ENCODE results near the gene ITGA2. TPM values are rescaled to one million over a fixed set of nuclear protein-coding genes. Genes with fewer than 3 reads are reported as not detected.
"Not testable (repeated sequence)": the region's sequence is repeated elsewhere in the genome, so short reads cannot be mapped to it uniquely, and the experiment has no call there.

Gene ITGA2
- total and polyA plus RNA-seq, 2 experiments from 2014 or later, result 2.5 to 10.2 TPM

DNA sequence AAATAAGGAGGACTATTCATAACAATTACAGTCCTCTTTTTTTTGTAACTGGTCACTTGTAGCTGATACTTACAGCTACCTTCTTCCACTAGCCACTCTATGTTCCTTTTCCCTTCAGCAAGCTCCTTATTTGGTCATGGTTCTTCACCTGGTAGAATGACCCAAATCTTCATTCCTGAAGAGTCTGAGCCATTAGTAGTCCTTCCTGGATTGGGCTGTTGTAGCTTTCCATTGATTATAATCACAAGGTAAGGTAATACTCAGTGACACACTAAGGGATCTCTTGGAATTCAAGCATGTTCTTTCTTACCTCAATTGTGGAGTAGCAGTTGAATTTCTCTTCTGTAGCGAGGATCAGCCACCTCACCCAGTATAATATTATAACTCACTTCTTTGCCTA, 25.5 kb upstream of the ITGA2 start:
- Histone ChIP-seq H3K27ac (no peak overlapping the region), H3K4me1 (ENCODE audit: insufficient read depth) (no peaks in the 10 kb centered on the region), H4K20me1 (ENCODE audit: insufficient read depth, poor library complexity, severe bottlenecking) (no peaks in the 10 kb centered on the region), H3K9me3 (ENCODE audit: low read depth) (no peaks in the 10 kb centered on the region), H3K27me3 (no peaks in the 10 kb centered on the region), H3K79me2 (no peaks in the 10 kb centered on the region), H3K36me3 (replicated peaks; ENCODE audit: insufficient read depth, low read depth) (no peaks in the 10 kb centered on the region), H3K4me3 (no peak overlapping the region), H3K4me2 (no peak overlapping the region), H2AFZ (no peak overlapping the region), H3K9me2 (replicated peaks; ENCODE audit: insufficient read depth) (no peaks in the 10 kb centered on the region)
- WGBS (ENCODE audit: low lambda C conversion rate, missing lambda C conversion rate), result 19% methylated on average over 1 of the region's 1 CpG
- TF ChIP-seq, protein P1, sequence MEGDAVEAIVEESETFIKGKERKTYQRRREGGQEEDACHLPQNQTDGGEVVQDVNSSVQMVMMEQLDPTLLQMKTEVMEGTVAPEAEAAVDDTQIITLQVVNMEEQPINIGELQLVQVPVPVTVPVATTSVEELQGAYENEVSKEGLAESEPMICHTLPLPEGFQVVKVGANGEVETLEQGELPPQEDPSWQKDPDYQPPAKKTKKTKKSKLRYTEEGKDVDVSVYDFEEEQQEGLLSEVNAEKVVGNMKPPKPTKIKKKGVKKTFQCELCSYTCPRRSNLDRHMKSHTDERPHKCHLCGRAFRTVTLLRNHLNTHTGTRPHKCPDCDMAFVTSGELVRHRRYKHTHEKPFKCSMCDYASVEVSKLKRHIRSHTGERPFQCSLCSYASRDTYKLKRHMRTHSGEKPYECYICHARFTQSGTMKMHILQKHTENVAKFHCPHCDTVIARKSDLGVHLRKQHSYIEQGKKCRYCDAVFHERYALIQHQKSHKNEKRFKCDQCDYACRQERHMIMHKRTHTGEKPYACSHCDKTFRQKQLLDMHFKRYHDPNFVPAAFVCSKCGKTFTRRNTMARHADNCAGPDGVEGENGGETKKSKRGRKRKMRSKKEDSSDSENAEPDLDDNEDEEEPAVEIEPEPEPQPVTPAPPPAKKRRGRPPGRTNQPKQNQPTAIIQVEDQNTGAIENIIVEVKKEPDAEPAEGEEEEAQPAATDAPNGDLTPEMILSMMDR (IDR thresholded peaks at IDR 0.05; ENCODE audit: poor library complexity), result no peak
- TF ChIP-seq EZH2 (IDR thresholded peaks at IDR 0.05; ENCODE audit: borderline replicate concordance) (no peak), EZH2phosphoT487 (IDR thresholded peaks at IDR 0.05; ENCODE audit: low read depth, severe bottlenecking, unreplicated experiment) (no peak)
- no peak for DNase-seq (ENCODE audit: low spot score)

DNA sequence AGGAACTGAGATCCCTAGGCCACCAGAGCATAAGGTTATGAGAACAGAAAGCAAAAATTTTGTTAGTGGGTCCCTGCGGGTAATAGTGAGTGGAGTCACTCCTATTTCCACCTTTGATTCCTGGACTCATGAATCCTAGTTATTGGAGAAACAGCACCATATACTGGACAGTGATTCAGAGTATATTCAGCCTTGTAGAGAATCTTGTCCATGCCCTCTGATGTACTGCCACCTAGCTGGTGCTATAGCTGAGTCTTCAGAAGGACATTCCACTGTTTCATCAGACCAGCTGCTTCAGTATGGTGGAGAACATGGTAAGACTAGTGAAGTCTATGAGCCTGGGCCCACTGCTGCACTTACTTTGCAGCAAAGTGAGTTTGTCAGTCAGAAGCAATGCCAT, 25.0 kb upstream of the ITGA2 start:
- H3K36me3 ChIP-seq (replicated peaks; ENCODE audit: insufficient read depth, low read depth), result no peaks in the 10 kb centered on the region
- TF ChIP-seq EZH2 (IDR thresholded peaks at IDR 0.05; ENCODE audit: borderline replicate concordance) (no peak), EZH2phosphoT487 (IDR thresholded peaks at IDR 0.05; ENCODE audit: low read depth, severe bottlenecking, unreplicated experiment) (no peak)
- TF ChIP-seq, protein P1 (IDR thresholded peaks at IDR 0.05; ENCODE audit: poor library complexity), result no peak
- no peak overlapping the region for H3K4me2 ChIP-seq
- 91% methylated on average over 1 of the region's 1 CpG for WGBS (ENCODE audit: low lambda C conversion rate, missing lambda C conversion rate)
- DNase-seq (ENCODE audit: low spot score), result no peak
- H3K4me1 ChIP-seq (ENCODE audit: insufficient read depth), result no peaks in the 10 kb centered on the region
- no peaks in the 10 kb centered on the region for H3K79me2 ChIP-seq
- no peak overlapping the region for H2AFZ ChIP-seq
- no peak overlapping the region for H3K27ac ChIP-seq
- H4K20me1 ChIP-seq (ENCODE audit: insufficient read depth, poor library complexity, severe bottlenecking), result no peaks in the 10 kb centered on the region
- H3K27me3 ChIP-seq, result no peaks in the 10 kb centered on the region
- no peak overlapping the region for H3K4me3 ChIP-seq
- H3K9me2 ChIP-seq (replicated peaks; ENCODE audit: insufficient read depth), result no peaks in the 10 kb centered on the region
- no peaks in the 10 kb centered on the region for H3K9me3 ChIP-seq (ENCODE audit: low read depth)

DNA sequence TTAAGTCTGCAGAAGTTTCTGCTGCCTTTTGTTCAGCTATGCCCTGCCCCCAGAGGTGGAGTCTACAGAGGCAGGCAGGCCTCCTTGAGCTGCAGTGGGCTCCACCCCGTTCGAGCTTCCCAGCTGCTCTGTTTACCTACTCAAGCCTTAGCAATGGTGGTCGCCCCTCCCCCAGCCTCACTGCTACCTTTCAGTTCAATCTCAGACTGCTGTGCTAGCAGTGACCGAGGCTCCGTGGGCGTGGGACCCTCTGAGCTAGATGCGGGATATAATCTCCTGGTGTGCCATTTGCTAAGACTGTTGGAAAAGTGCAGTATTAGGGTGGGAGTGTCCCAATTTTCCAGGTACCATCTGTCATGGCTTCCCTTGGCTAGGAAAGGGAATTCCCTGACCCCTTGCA, 13.0 kb upstream of the ITGA2 start:
- 91% methylated on average over 7 of the region's 7 CpGs for WGBS (ENCODE audit: low lambda C conversion rate, missing lambda C conversion rate)
- not testable (repeated sequence) for H2AFZ ChIP-seq; H3K4me2 ChIP-seq; H3K4me3 ChIP-seq; H3K4me1 ChIP-seq (ENCODE audit: insufficient read depth); DNase-seq (ENCODE audit: low spot score); H3K79me2 ChIP-seq; H3K36me3 ChIP-seq (replicated peaks; ENCODE audit: insufficient read depth, low read depth); H3K9me2 ChIP-seq (replicated peaks; ENCODE audit: insufficient read depth); H3K9me3 ChIP-seq (ENCODE audit: low read depth); H3K27me3 ChIP-seq; H4K20me1 ChIP-seq (ENCODE audit: insufficient read depth, poor library complexity, severe bottlenecking); H3K27ac ChIP-seq

DNA sequence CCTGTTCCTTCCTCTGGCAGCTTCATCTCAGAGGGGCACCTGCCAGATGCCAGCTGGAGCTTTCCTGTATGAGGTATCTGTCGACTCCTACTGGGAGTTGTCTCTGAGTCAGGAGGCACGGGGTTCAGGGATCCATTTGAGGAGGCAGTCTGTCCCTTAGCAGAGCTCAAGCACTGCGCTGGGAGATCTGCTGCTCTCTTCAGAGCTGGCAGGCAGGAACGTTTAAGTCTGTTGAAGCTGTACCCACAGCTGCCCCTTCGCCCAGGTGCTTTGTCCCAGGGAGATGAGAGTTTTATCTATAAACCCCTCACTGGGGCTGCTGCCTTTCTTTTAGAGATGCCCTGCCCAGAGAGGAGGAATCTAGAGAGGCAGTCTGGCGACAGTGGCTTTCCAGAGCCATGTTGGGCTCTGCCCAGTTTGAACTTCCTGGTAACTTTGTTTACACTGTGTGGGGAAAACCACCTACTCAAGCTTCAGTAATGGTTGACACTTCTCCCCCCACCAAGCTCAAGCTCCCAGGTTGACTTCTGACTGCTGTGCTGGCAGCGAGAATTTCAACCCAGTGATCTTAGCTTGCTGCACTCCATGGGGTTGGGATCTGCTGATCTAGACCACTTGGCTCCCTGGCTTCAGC, 11.8 kb upstream of the ITGA2 start:
- Histone ChIP-seq H2AFZ (no peak overlapping the region), H3K4me2 (no peak overlapping the region), H3K79me2 (no peaks in the 10 kb centered on the region), H3K36me3 (replicated peaks; ENCODE audit: insufficient read depth, low read depth) (no peaks in the 10 kb centered on the region), H3K27ac (no peak overlapping the region), H4K20me1 (ENCODE audit: insufficient read depth, poor library complexity, severe bottlenecking) (no peaks in the 10 kb centered on the region), H3K4me3 (no peak overlapping the region), H3K9me3 (ENCODE audit: low read depth) (no peaks in the 10 kb centered on the region), H3K9me2 (replicated peaks; ENCODE audit: insufficient read depth) (no peaks in the 10 kb centered on the region), H3K27me3 (no peaks in the 10 kb centered on the region), H3K4me1 (ENCODE audit: insufficient read depth) (no peaks in the 10 kb centered on the region)
- TF ChIP-seq, protein P1 (IDR thresholded peaks at IDR 0.05; ENCODE audit: poor library complexity), result no peak
- 90% methylated on average over 7 of the region's 7 CpGs for WGBS (ENCODE audit: low lambda C conversion rate, missing lambda C conversion rate)
- no peak for DNase-seq (ENCODE audit: low spot score)
